Thyroid gland (tissue), 4 donors: ENCODE data around the gene TMEM209. TPM values are rescaled to one million over a fixed set of nuclear protein-coding genes. Genes with fewer than 3 reads are reported as not detected.

Source experiments
- DNase-seq, 2 donors: peaks; one replicate each; pipeline ENCODE4 v3.0.0-alpha.2; 2019
- H3K27ac ChIP-seq, 3 donors: fragments of 200-600 bp; sonication (generic); 1 replicate in 2 of 3; 2 replicates in 1 of 3; pipeline ENCODE4 v1.5.1; 2016 to 2019; ENCODE audit warnings: mild to moderate bottlenecking in 1 of 3, moderate library complexity in 1 of 3
- H3K27me3 ChIP-seq: fragments of 200-600 bp; sonication (generic); one replicate; pipeline ENCODE4 v1.5.1; 2019
- H3K36me3 ChIP-seq, 2 donors: fragments of 200-600 bp; sonication (generic); one replicate each; pipeline ENCODE4 v1.5.1; 2016 to 2019
- H3K4me1 ChIP-seq, 2 donors: fragments of 200-600 bp; sonication (generic); one replicate each; pipeline ENCODE4 v1.5.1; 2017 to 2019
- H3K4me3 ChIP-seq, 3 donors: fragments of 200-600 bp; sonication (generic); replicated peaks in 1 of 3; 1 replicate in 2 of 3; 2 replicates in 1 of 3; pipeline ENCODE4 v1.5.1; 2016; ENCODE audit warnings: mild to moderate bottlenecking in 1 of 3
- H3K9me3 ChIP-seq: fragments of 200-600 bp; sonication (generic); one replicate; pipeline ENCODE4 v1.5.1; 2017
- CTCF ChIP-seq, 6 experiments: fragments of 200-600 bp in 3 of 6; fragments of 450-650 bp in 3 of 6; sonication (generic) in 3 of 6; IDR thresholded peaks; one replicate each; pipeline ENCODE4 v1.5.1; 2016 to 2019; ENCODE audit warnings: antibody characterized with exemption in 6 of 6, mild to moderate bottlenecking in 2 of 6, inconsistent platforms in 1 of 6, moderate library complexity in 1 of 6
- POLR2A ChIP-seq, 2 donors: fragments of 450-650 bp; IDR thresholded peaks; one replicate each; pipeline ENCODE4 v1.6.1; 2017; ENCODE audit warnings: antibody characterized with exemption in 2 of 2, mild to moderate bottlenecking in 2 of 2, moderate library complexity in 1 of 2
- WGBS, 2 donors: methylation state at CpG; one replicate each; pipeline ENCODE4 v1.1.5; 2017; 5-methylcytosine and 5-hydroxymethylcytosine counted together
- intact Hi-C: fragments of 100-400 bp; cut with DNase I; formaldehyde crosslinking; loops from one replicate; pipeline ENCODE4 v1.15.1; 2023
- total RNA-seq, 4 donors: library from RNA; depleted of rRNA; stranded (reverse); fragments of >200 nt; gene quantifications; one replicate each; pipeline ENCODE4 v1.2.3, GENCODE V29; 2016

Gene TMEM209
- total RNA-seq, 4 donors from 2014 or later, result 19.5 to 28.0 (median 24.5) TPM

GRCh38 chr7:130143986-130144311 is 61.3 kb downstream of the TMEM209 start:
- H3K27me3 ChIP-seq, result no peaks in the 10 kb centered on the region
- H3K4me1 ChIP-seq, result peaks cover 72 to 76% of the 10 kb centered on the region in 2 donors
- intact Hi-C loops, result no loop called here
- peak overlapping the region; percentile 96 to 99 (median 96) for H3K27ac ChIP-seq
- H3K36me3 ChIP-seq, result no peaks in the 10 kb centered on the region
- no peak overlapping the region for H3K4me3 ChIP-seq
- no peak for DNase-seq
- TF ChIP-seq CTCF (IDR thresholded peaks at IDR 0.05), result no peak
- no peak for TF ChIP-seq POLR2A (IDR thresholded peaks at IDR 0.05)
- 77 to 86% methylated on average over 3 of the region's 3 CpGs for WGBS, 2 donors
- no peaks in the 10 kb centered on the region for H3K9me3 ChIP-seq

- no peak overlapping the region for H3K4me3 ChIP-seq
- peak overlapping the region; percentile 96 to 99 (median 96) for H3K27ac ChIP-seq
- TF ChIP-seq POLR2A (IDR thresholded peaks at IDR 0.05) (no peak), CTCF (IDR thresholded peaks at IDR 0.05) (no peak)
- no peaks in the 10 kb centered on the region for H3K27me3 ChIP-seq
- H3K36me3 ChIP-seq, result no peaks in the 10 kb centered on the region
- DNase-seq, result no peak
- 85 to 86% methylated on average over 5 of the region's 5 CpGs for WGBS, 2 donors
- H3K9me3 ChIP-seq, result no peaks in the 10 kb centered on the region
- intact Hi-C loops, result no loop called here
- H3K4me1 ChIP-seq, result peaks cover 71 to 76% of the 10 kb centered on the region in 2 donors
Observed at GRCh38 chr7:130143334-130143732, 61.9 kb downstream of the TMEM209 start.

GRCh38 chr7:130142654-130143333 is 62.4 kb downstream of the TMEM209 start:
- Histone ChIP-seq H3K4me1 (peaks cover 71 to 76% of the 10 kb centered on the region in 2 donors), H3K4me3 (no peak overlapping the region), H3K9me3 (no peaks in the 10 kb centered on the region), H3K36me3 (no peaks in the 10 kb centered on the region), H3K27me3 (no peaks in the 10 kb centered on the region), H3K27ac (peak overlapping the region; percentile 96 to 99 (median 96))
- WGBS, 2 donors, result 40 to 44% methylated on average over 13 to 14 of the region's 14 CpGs
- no peak for TF ChIP-seq CTCF (IDR thresholded peaks at IDR 0.05)
- peak in 1 of 2 donors; percentile 2 for TF ChIP-seq POLR2A (IDR thresholded peaks at IDR 0.05)
- peak; percentile 87 to 88 for DNase-seq
- intact Hi-C loops, result no loop called here

- peak in 1 of 2 donors; percentile 32 for TF ChIP-seq POLR2A (IDR thresholded peaks at IDR 0.05)
- no peak for TF ChIP-seq CTCF (IDR thresholded peaks at IDR 0.05)
- 28 to 29% methylated on average over 12 to 13 of the region's 17 CpGs for WGBS, 2 donors
- H3K36me3 ChIP-seq, result no peaks in the 10 kb centered on the region
Observed at GRCh38 chr7:130141884-130142653, 63.1 kb downstream of the TMEM209 start.

More at GRCh38 chr7:130141884-130142653, 63.1 kb downstream of the TMEM209 start:
- Histone ChIP-seq H3K9me3 (no peaks in the 10 kb centered on the region), H3K4me3 (peak overlapping the region in 1 of 3 donors; percentile 26), H3K4me1 (peaks cover 71 to 76% of the 10 kb centered on the region in 2 donors), H3K27me3 (no peaks in the 10 kb centered on the region), H3K27ac (peak overlapping the region; percentile 96 to 99 (median 96))
- intact Hi-C loops, result no loop called here
- DNase-seq, result peak; percentile 85 to 89
